Omental fat pad (tissue), 4 donors: ENCODE results near the gene DOCK6. TPM values are rescaled to one million over a fixed set of nuclear protein-coding genes. Genes with fewer than 3 reads are reported as not detected.

Experiments used
- ATAC-seq: fragments of 150-250 bp; one replicate; pipeline ENCODE4 v1.9.1; 2016; ENCODE audit warnings: mild to moderate bottlenecking, moderate library complexity; ENCODE audit not compliant: low FRiP score
- DNase-seq: peaks from one replicate; pipeline ENCODE4 v3.0.0-alpha.2; 2019; ENCODE audit warnings: low spot score
- total RNA-seq, 4 donors: library from RNA; depleted of rRNA; stranded (reverse); fragments of >200 nt; gene quantifications; one replicate each; pipeline ENCODE4 v1.1.0, GENCODE V29; 2016
- TF ChIP-seq, protein P1 (sequence below), 3 donors: fragments of 450-650 bp; IDR thresholded peaks; one replicate each; pipeline ENCODE4 v1.5.1; 2016 to 2017; ENCODE audit warnings: antibody characterized with exemption in 3 of 3, mild to moderate bottlenecking in 3 of 3, moderate library complexity in 2 of 3

Gene DOCK6
- total RNA-seq, 4 donors from 2014 or later, result 17.1 to 109 (median 41.4) TPM

DNA sequence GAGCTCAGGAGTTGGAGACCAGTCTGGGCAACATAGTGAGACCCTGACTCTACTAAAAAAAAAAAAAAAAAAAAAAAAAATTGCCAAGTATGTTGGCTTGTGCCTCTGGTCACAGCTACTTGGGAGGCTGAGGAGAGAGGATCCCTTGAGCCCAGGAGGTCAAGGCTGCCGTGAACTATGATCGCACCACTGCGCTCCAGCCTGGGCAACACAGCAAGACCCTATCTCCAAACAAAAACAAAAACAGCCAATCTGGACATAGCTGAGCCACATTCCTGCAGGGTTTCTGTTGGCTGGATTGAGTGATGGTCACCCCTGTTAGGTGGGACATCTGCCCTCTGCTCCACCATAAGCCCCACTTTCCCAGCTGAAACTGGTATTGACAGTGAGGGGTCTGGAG is 36.5 kb downstream of the DOCK6 start:
- TF ChIP-seq, protein P1, sequence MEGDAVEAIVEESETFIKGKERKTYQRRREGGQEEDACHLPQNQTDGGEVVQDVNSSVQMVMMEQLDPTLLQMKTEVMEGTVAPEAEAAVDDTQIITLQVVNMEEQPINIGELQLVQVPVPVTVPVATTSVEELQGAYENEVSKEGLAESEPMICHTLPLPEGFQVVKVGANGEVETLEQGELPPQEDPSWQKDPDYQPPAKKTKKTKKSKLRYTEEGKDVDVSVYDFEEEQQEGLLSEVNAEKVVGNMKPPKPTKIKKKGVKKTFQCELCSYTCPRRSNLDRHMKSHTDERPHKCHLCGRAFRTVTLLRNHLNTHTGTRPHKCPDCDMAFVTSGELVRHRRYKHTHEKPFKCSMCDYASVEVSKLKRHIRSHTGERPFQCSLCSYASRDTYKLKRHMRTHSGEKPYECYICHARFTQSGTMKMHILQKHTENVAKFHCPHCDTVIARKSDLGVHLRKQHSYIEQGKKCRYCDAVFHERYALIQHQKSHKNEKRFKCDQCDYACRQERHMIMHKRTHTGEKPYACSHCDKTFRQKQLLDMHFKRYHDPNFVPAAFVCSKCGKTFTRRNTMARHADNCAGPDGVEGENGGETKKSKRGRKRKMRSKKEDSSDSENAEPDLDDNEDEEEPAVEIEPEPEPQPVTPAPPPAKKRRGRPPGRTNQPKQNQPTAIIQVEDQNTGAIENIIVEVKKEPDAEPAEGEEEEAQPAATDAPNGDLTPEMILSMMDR (IDR thresholded peaks at IDR 0.05), result no peak
- no peak for DNase-seq
- no peak for ATAC-seq

DNA sequence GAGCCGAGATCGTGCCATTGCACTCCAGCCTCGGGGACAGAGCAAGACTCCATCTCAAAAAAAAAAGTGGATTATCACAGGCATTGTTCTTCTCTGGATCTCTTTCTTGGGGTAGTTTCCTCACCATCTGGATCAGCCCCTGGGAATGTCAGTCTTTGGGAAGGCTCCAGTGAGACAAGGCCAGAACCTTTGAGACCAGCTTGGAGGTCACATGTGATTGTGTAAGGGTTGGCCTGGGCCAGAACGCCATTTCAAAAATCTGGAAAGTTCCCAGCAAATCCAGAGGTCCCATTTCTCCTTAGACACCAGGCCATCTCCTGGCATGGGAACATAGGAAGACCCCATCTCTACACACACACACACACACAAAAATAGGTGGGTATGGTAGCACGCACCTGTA is 37.2 kb downstream of the DOCK6 start:
- TF ChIP-seq, protein P1 (IDR thresholded peaks at IDR 0.05), result no peak
- ATAC-seq (no peak), DNase-seq (no peak)

DNA sequence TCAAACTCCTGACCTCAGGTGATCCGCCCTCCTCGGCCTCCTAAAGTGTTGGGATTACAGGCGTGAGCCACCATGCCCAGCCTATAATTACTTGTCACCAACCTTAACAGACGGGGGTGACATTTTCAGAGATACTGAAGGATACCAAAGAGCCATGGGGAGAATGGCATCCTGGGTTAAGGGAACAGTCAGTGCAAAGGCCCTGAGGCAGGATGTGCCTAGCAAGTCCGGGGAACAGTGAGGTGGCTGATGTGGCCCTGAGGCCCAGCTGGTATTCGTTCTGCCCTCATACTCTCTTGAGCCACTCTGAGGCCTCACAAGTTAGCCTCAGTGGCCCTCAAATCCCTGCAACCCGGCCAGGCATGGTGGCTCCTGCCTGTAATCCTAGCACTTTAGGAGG is 37.9 kb downstream of the DOCK6 start:
- no peak for ATAC-seq
- TF ChIP-seq, protein P1 (IDR thresholded peaks at IDR 0.05), result no peak

DNA sequence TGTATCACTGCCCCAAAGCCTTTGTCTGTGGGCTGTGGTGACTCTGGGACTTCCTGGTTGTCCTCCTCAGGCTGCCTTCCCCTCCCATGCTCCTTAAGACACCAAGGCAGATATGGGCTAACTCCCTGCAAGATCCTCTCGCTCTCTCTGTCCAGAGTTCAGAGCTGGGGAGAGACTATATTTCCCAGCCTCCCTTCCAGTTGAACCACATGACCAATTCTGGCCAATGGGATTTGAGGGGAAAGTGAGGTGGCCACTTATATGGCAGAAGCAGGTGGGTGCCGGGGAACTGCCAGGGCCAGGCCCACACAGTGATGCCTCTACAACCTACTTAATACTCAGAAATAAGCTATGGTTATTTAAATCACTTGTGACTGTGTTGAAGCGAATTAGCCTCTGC is 39.1 kb downstream of the DOCK6 start:
- DNase-seq (no peak), ATAC-seq (no peak)
- TF ChIP-seq, protein P1 (IDR thresholded peaks at IDR 0.05), result no peak

More for the DNA sequence above, 37.9 kb downstream of the DOCK6 start:
- no peak for DNase-seq

DNA sequence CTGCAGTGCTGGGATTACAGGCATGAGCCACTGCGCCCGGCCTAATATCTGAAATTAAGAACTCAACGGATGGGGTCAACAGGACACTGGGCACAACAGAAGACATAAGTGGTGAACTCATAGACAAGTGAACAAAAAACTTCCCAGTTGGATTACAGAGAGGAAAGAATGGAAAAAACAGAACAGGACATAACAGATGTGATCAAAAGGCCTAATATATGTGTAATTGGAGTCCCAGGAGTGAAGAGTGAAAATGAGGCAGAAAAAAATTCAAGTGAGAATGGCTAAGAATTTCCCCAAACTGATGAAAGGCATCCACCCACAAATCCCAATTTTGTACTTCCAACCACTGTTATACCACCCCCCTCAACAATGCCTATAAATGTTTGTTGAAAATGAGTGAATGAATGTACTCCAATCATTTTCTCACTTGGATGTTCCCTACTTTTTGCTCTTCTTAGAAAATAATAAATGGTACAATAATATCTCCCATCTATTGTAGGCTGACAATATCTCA is 41.2 kb downstream of the DOCK6 start:
- TF ChIP-seq, protein P1 (IDR thresholded peaks at IDR 0.05), result no peak
- no peak for DNase-seq
- ATAC-seq, result no peak

DNA sequence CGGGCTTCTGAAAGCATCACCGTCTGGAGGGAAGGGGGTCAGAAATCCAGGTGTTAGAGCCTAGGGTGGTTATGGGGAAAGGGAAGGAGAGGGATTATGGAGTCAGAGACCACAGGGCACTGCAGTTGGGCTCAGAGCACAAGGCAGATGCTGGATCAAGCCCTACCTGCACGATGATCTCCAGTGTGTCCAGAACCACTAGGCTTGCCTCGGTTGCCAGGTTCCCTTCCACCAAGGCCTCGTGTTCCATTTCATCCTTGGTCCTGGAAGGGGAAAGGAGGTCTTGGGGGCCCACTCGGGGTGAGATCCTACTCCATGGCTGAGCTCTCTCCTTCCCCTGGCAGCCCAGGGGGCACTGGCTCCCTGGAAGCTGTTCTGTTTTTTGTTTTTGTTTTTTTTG is 47.9 kb downstream of the DOCK6 start:
- ATAC-seq (no peak), DNase-seq (no peak)
- TF ChIP-seq, protein P1 (IDR thresholded peaks at IDR 0.05), result no peak

DNA sequence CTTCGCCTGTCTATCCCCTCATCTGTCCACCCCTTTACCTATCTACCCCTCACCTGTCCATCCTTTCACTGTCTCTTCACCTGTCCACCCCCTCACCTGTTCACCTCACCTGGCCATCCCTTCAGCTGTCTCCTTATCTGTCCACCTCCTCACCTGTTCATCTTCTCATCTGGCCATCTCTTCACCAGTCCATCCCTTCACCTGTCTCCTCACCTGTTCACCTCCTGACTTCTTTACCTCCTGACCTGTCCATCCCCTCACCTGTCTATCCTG is 51.7 kb downstream of the DOCK6 start:
- DNase-seq, result no peak
- no peak for ATAC-seq
- TF ChIP-seq, protein P1 (IDR thresholded peaks at IDR 0.05), result no peak
